HPDE6-E6E7 (cell line): ENCODE data around the gene USH2A.
"Not testable (repeated sequence)": the region's sequence is repeated elsewhere in the genome, so short reads cannot be mapped to it uniquely, and the experiment has no call there.

ENCODE experiments used
- DNase-seq: peaks from one replicate; pipeline ENCODE4 v3.0.0; 2011; ENCODE audit warnings: missing footprints; ENCODE audit errors: extremely low spot score

Gene USH2A

DNA sequence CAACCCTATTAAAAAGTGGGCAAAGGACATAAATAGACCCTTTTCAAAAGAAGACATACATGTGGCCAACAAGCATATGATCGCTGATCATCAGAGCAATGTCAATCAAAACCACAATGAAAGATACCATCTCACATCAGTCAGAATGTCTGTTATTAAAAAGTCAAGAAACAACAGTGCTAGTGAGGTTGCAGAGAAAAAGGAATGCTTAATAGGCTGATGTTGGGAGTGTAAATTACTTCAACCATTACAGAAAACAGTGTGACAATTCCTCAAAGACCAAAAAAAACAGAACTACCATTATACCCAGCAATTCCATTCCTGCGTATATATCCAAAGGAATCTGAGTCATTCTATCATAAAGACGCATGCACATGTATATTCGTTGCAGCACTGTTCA lies 13.2 kb downstream of the USH2A start:
- no peak for DNase-seq

DNA sequence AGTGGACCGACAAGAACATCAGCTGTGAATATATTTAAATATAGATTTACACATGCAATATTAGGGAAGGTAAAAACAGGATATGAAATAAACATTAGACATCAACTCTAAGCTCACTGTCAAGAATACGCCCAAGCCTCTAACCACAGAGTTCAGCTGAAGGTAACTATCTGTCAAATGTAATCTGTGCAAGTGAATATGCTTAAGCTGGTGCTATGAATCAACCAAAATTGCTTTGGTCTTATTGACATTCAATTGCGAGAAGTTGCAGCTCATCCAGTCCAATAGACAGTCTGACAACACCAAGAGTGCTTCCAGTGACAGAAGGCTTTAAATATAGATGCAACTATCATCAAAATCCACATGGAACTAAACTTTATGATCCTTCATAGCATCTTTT lies 32.3 kb downstream of the USH2A start:
- DNase-seq = no peak

DNA sequence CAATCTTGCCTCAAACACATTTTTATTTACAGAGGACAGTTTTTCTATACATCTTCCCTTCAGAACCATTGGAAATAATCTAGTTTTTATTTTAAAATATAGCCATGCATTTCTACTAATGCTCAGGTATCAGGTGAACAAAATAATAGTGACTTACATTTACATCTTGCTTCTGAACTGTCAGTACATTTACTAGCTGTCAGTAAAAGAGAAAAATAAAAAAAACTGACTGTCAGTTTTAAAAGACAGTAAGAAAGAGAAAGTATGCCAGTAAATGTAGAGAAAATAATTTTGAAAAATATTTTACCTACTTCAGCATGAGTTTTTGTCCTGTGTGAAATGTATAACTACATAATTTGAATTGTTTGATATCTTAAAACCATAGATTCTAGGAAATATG lies 33.5 kb downstream of the USH2A start:
- no peak for DNase-seq

DNA sequence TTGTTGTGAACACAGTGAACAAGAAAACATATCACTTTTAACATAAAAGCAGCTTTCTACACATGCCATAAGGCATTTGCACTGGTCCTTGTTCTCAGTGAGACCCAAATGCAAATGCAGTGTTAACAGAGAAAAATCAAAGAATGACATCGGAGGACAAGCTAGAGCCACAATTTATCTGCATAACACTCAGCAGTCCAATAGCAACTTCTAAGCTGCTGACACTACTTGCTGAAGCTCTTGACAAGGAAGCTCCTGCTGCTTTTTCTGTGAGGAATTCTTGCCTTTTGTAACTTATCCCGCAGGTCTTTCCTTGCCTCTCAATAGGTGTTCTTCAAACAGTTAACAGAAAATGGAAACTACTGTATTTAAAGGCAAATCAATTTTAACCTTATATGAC lies 34.7 kb downstream of the USH2A start:
- no peak for DNase-seq

DNA sequence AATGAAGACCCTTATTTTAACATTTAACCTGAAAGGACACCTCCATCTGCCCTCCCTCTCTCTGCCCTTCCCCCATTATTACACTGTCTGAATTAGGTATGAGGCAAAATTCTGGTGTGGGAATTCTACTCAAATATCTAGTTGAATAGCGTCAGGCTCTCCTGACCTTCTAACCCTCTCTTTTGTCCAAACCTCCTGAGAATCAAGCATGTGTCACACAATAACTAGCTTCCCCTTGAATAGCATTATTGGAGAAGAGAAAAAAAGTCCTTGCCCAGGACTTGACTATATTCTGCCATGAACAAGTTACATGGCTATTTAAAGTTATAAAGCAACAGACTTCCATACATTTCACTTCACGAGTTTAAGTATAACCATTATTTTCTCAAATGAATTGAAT lies 35.5 kb downstream of the USH2A start:
- DNase-seq = no peak

DNA sequence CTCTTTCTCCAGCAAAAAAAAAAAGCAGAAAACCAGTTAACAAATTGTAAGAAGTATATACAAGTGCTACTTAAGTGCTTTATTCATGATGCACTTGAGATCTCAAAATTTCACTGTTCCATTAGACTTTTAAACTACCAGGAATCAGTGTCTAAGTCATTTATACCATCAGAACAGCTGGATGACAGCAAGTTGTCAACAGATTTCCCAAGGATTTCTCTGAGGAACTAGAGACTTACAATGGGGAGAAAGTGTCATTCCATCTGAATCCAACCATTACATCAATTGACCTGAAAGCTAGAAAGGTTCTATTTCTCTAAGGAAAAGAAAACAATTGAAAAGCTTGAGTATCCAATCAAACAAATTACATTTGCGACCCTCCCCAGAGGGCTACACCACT lies 43.8 kb downstream of the USH2A start:
- DNase-seq = no peak

DNA sequence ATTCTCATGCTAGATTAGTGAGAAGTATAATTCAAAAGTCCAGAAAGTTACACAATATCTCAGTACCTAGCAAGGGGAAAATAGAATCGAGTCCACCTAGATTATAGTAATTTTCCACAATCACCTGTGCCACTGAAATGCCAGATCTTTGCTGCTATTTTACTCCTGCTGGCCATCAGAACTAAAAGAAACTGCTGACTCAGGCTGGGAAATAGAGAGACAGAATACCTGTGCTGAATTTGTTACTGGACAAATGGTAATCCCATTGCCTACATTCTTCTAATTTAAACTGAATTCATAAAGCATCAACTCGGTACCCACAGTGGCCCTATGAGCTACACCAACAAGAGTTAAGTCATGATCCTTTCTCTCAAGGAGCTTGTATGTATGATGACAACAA lies 55.0 kb downstream of the USH2A start:
- no peak for DNase-seq

DNA sequence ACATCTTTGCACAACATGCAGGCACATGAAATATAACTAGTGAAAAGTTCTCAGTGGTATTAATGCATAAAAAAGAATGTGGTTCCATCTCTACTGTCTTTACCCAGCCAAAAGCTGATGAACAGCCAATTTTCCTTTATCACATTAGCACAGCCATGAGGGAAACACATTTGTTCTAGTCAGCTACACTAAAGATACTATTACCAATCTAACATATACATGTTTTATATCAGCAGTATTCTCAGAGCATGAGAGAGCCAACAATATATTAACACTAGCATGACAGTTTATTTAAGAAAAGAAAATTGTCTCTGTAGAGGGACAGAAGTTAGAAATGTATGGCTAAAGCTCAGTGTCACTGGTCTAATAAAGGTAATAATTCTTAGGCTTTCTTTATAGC lies 56.3 kb downstream of the USH2A start:
- DNase-seq = no peak

- no peak for DNase-seq
These were observed 66.3 kb downstream of the USH2A start for GRCh38 chr1:216356945-216357344.

- DNase-seq = no peak
These were observed 73.1 kb downstream of the USH2A start for GRCh38 chr1:216350186-216350585.

GRCh38 chr1:216346526-216346925 lies 76.7 kb downstream of the USH2A start:
- no peak for DNase-seq

DNA sequence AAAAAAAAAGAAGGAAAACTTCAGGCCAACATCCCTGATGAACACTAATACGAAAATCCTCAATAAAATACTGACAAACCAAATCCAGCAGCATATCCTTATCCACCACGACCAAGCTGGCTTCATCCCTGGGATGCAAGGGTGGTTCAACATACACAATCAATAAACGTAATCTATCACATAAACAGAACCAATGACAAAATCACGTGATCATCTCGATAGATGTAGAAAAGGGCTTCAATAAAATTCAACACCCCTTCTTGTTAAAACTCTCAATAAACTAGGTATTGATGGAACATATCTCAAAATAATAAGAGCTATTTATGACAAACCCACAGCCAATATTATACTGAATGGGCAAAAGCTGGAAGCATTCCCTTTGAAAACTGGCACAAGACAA lies 82.7 kb downstream of the USH2A start:
- DNase-seq = not testable (repeated sequence)

DNA sequence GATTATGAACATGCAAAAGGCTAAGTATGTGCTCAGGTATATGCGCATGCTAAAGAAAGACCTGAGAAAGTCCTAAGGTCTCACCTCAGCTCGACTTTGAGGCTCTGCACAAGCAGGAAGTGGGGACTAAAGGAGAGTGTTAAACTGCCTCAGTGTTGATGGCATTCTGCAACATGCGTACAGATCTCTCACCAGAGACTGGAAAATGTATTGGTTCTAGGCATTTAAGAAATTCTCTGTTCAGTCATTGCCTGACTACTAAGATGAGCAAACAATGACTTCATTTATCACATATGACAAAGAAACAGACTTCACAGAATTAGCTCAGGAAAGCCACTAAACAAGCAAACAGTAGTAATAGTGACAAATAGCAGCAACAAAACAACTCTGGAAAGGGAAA lies 90.8 kb downstream of the USH2A start:
- no peak for DNase-seq

- no peak for DNase-seq
These were observed 91.2 kb downstream of the USH2A start for GRCh38 chr1:216332003-216332402.

DNA sequence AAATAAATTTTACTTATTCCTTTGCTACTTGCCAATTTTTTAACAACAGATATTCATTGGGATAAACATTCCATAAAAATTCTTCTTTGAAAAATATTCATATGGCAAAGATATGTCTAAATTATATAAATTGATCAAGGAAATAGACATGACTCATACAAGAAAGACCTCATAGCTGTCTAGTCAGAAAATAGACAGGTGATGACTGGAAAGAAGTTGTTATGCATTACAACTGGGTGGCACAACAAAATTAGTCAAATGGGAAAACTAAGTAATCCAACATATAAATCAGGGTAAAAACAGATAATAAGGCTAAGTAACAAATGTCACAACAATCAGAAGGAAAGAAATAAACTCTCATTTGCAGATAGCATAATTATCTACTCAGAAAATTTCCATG lies 92.0 kb downstream of the USH2A start:
- no peak for DNase-seq

GRCh38 chr1:216330262-216330661 lies 93.0 kb downstream of the USH2A start:
- no peak for DNase-seq

GRCh38 chr1:216325946-216326345 lies 97.3 kb downstream of the USH2A start:
- no peak for DNase-seq

GRCh38 chr1:216325336-216325735 lies 97.9 kb downstream of the USH2A start:
- DNase-seq = no peak

GRCh38 chr1:216323344-216323743 lies 99.9 kb downstream of the USH2A start:
- no peak for DNase-seq

GRCh38 chr1:216314379-216315095 lies 108.7 kb downstream of the USH2A start:
- DNase-seq = no peak

DNA sequence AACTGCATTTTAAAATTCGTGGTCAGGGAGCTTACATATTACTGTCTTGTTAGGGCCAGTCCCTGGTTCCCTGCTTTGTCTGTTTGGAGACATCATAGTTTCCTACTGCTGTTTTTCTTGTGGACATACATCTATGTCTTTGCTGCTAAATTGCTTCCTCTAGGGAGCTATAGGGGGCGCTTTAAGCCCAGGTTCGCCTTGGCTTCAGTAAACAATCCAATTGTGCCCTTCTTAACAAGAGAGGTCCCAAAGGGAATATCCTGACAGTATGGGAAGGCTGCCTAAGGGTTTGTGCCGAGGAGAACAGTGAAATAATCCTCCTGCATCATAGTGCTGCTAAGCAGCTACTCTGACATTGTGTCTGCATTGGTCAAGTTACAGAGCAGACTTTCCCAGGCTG lies 112.5 kb downstream of the USH2A start:
- no peak for DNase-seq

DNA sequence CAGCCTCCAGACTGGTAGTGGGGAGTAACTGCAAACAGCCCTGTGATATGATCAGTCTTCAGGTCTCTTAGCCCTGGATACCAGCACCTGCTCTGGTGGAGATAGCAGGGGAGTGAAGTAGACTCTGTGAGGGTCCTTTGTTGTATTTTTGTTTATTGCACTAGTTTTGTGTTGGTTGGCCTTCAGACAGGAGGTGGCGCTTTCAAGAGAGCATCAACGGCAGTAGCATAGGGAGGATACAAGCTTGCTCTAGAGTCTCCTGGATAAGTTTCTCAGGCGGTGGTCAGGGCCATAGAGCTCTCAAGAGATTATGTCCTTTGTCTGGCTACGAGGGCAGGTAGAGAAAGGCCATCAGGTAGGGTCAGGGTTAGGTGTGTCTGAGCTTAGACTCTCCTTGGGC lies 116.4 kb downstream of the USH2A start:
- DNase-seq = no peak

- no peak for DNase-seq
These were observed 119.6 kb downstream of the USH2A start for GRCh38 chr1:216303690-216304089.

DNA sequence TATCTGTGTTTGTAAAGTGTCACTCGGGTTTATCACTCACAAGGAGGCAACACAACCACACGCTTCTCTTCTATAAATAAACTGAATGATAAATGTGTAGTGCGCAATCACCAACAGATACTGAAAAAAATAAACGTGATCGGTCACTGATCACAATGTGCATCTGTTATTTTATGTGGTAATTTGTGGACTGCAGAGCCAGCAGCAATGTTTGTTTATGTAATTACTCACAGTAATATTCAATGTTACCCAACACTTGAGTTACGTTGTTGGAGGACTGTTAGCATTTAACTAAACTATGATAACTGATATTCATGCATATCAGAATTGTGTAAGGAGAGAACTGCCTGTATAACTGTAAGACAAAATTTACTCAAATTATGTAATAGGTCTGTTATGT lies 129.6 kb downstream of the USH2A start:
- DNase-seq = no peak
